ENCODE results near the gene RREB1.
A peak's percentile ranks its signal among the peaks of the same experiment; 100 is the strongest.

The RREB1 gene

GRCh38 chr6:7230327-7230691 is 122.5 kb downstream of the RREB1 start:
- H3K4me1 Mint-ChIP-seq = peaks cover 3% of the 10 kb centered on the region
- H3K4me3 Mint-ChIP-seq = no peak overlapping the region
- H3K27ac Mint-ChIP-seq = no peak overlapping the region
- no peak for TF ChIP-seq CTCF (IDR thresholded peaks at IDR 0.05)
- H3K9me3 Mint-ChIP-seq = no peaks in the 10 kb centered on the region
- H3K27me3 Mint-ChIP-seq (ENCODE audit: low read depth, poor library complexity) = peaks cover 6% of the 10 kb centered on the region
- DNase-seq = no peak
- H3K36me3 Mint-ChIP-seq (ENCODE audit: low read depth) = peaks cover 76% of the 10 kb centered on the region

DNA sequence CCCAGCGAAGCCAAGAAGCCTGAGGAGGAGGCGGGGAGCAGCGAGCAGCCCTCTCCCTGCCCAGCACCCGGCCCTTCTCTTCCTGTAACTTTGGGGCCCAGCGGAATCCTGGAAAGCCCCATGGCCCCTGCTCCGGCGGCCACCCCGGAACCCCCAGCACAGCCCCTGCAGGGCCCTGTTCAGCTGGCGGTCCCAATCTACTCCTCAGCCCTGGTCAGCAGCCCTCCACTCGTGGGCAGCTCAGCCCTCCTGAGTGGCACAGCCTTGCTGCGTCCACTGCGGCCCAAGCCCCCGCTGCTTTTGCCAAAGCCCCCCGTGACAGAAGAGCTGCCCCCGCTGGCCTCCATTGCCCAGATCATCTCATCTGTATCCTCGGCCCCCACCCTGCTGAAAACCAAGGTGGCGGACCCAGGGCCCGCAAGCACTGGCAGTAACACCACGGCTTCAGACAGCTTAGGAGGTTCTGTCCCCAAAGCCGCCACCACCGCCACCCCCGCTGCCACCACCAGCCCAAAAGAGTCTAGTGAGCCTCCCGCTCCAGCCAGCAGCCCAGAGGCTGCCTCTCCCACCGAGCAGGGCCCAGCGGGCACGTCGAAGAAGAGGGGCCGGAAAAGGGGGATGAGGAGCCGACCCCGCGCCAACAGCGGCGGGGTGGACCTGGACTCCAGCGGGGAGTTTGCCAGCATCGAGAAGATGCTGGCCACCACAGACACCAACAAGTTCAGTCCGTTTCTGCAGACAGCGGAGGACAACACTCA is 123.4 kb downstream of the RREB1 start:
- Mint-ChIP-seq H3K27ac (no peak overlapping the region), H3K36me3 (ENCODE audit: low read depth) (peaks cover 76% of the 10 kb centered on the region), H3K4me1 (peaks cover 12% of the 10 kb centered on the region), H3K9me3 (no peaks in the 10 kb centered on the region), H3K27me3 (ENCODE audit: low read depth, poor library complexity) (peaks cover 6% of the 10 kb centered on the region), H3K4me3 (no peak overlapping the region)
- TF ChIP-seq CTCF (IDR thresholded peaks at IDR 0.05) = no peak
- DNase-seq = no peak

DNA sequence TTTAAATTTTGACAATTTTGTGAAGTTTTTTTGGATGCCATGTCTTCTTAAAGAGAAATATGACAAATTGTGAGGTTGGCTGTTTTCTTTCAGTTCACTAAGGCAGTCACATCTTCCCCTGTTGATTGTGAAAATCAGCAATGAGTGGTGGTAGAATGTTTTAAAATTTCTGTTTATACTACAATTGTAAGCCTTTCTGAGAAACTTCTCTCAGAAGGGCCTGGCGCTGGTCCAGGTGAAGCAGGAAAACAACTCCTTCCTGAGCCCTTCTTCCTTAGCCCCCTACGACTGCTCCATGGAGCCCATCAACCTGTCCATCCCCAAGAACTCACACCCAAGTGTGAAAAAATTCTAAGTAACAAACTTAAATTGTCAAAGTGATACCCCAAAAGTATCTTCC is 124.6 kb downstream of the RREB1 start:
- H3K4me1 Mint-ChIP-seq = peaks cover 18% of the 10 kb centered on the region
- DNase-seq = no peak
- no peak overlapping the region for H3K27ac Mint-ChIP-seq
- no peak for TF ChIP-seq CTCF (IDR thresholded peaks at IDR 0.05)
- H3K4me3 Mint-ChIP-seq = no peak overlapping the region
- no peaks in the 10 kb centered on the region for H3K27me3 Mint-ChIP-seq (ENCODE audit: low read depth, poor library complexity)
- H3K36me3 Mint-ChIP-seq (ENCODE audit: low read depth) = peaks cover 68% of the 10 kb centered on the region
- no peaks in the 10 kb centered on the region for H3K9me3 Mint-ChIP-seq

DNA sequence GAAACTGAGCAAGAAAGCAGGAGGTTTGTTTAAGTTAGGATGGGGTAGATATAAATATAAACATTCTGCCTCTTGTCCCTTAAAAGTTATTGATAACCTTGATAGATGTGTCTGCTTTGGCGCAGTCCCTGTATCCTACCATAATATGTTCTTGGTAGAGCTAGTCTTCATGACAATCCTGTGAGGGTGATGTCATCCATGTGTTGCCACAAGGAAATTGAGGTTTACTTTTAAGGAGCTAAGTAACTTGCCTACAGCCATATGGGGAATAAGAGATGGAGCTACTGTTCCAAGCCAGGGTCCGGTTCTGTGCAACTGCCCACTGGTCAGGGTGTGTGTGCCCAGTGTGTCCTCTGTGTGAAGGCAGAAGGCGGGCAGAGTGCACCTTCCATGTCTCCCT is 126.8 kb downstream of the RREB1 start:
- peaks cover 38% of the 10 kb centered on the region for H3K4me1 Mint-ChIP-seq
- no peaks in the 10 kb centered on the region for H3K27me3 Mint-ChIP-seq (ENCODE audit: low read depth, poor library complexity)
- no peak overlapping the region for H3K27ac Mint-ChIP-seq
- no peaks in the 10 kb centered on the region for H3K9me3 Mint-ChIP-seq
- H3K36me3 Mint-ChIP-seq (ENCODE audit: low read depth) = peaks cover 48% of the 10 kb centered on the region
- DNase-seq = no peak
- TF ChIP-seq CTCF (IDR thresholded peaks at IDR 0.05) = no peak
- H3K4me3 Mint-ChIP-seq = no peak overlapping the region

GRCh38 chr6:7235712-7236305 is 128.0 kb downstream of the RREB1 start:
- Mint-ChIP-seq H3K27me3 (ENCODE audit: low read depth, poor library complexity) (no peaks in the 10 kb centered on the region), H3K9me3 (no peaks in the 10 kb centered on the region), H3K4me1 (peaks cover 51% of the 10 kb centered on the region), H3K4me3 (no peak overlapping the region), H3K27ac (peak overlapping the region; percentile 95), H3K36me3 (ENCODE audit: low read depth) (peaks cover 49% of the 10 kb centered on the region)
- no peak for TF ChIP-seq CTCF (IDR thresholded peaks at IDR 0.05)
- no peak for DNase-seq

Data from nephron progenitor cell (in vitro differentiated cells).